GM18517 (cell line): ENCODE data around the gene PCBP2.
"Not testable (repeated sequence)": the region's sequence is repeated elsewhere in the genome, so short reads cannot be mapped to it uniquely, and the experiment has no call there.

Source experiments
- ATAC-seq: cut with Tn5 transposase; IDR thresholded peaks from one replicate; pipeline ENCODE4 v1.9.1; 2021; ENCODE audit warnings: mild to moderate bottlenecking, moderate library complexity; ENCODE audit not compliant: unreplicated experiment

Gene PCBP2

DNA sequence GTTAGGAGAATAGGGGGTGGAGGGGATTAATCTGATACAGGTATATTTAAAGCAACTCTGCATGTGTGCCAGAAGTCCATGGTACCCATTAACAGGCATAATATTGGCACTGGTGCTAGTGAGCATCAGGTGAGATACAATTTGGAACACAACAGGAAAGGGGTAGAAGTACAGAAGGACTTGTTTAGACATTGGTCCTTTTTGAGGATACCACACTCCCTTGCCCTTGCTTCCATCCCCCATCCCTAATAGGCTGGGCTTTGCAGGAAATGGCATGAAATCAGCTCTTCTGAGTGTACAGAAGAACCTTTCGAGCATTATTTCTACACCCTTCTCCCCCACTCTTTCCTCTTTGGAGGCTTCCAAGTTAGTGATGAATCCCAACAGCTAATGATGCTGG, 16.4 kb downstream of the PCBP2 start:
- ATAC-seq, result no peak

DNA sequence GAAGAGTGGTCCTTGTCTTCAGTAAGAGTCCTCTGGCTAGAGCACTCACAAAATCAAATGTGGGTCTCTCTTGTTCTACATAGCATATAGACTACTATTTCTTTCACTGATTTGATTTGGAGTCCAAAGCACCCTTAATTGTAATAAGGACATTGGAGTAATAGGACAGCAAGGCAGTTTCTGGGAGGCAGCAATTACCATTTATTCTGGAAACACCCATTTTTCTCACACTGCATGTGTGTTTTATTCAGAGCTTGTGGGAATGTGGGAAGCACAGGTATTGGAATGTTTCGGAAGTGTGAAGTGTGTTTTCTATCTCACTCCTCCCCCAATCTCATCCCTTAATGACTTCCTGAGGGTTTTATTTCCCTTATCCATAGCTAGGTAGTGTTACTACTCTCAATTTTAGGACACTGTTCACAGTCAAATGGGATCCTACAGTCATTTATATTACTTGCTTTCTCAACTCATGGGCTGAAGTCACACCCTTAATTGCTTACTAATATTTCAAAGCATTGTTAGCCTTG, 20.2 kb downstream of the PCBP2 start:
- ATAC-seq, result no peak

DNA sequence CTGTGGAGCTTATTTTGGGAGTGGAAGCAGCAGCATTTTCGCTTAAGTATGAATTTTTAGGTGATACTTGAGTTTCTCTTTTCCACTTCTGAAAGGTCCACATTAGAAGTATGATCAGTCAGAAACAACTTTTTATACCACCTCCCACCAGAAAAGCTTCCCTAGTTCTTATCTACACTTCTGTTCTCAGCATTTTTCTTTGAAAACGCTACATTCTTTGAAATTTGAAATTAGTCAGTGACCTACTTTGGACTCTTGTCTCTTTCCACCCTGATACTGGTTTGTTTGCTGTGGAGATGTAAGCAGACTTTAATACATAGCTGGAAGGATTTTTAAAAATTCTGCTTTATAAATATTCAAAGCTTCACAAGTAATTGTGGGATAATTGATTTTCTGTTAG, 22.2 kb downstream of the PCBP2 start:
- no peak for ATAC-seq

DNA sequence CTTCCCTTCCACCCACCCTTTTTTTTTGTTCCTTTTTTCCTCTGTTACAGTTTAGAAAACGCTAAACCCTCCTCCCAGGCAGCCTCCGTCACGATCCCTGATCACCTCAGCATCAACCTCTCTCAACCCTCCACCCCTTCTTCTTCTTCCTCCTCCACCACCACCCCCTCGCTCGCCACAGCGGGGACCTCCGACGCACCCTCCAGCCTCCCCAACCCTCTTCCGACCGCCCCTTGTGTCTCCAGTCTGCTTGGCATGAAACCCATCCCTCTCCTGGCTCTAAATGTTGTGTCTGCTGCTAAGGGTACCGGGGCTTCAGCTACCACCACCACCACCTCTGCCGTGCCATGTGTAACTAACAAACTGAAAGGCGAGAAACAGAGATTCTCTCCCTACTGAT, 22.9 kb downstream of the PCBP2 start:
- ATAC-seq, result no peak

DNA sequence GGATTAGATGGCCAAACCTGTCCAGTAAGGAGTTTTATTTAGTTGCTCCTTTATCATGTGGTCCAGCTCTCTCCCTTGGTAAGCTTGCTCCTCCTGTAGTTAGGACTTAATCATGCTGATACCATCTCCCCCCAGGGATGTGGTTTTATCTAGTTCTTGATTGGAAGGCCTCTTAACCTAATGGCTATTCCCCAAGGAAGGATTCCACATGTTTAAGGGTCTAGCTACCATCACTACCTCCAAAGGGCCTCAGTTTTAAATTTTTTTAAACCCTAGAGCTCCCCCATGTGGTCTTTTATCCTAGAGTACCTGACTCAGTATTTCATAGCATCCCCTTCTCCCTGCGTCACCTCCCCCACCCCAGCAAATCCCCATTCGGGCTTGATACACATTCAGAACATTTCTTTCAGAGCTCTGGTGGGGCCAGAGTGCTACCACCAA, 24.9 kb downstream of the PCBP2 start:
- ATAC-seq, result no peak

DNA sequence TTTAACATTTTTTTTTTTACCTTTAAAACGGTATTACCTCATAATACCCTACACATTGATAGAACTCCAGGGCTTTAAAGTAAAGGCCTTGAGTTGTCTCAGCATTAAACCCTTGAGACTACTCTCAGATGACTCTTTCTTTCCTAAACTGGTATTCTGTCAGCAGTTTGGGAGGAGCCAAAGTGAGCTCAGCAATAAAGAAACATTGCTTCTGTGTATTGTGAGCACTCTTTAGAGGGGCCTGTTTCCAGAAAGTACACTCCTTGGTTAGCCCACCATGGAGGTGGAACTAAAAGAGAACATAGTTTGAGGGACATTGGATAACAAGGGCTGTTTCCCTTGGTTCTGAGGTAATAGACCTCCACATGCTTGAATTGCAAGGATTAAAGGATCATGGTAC, 27.0 kb downstream of the PCBP2 start:
- no peak for ATAC-seq

DNA sequence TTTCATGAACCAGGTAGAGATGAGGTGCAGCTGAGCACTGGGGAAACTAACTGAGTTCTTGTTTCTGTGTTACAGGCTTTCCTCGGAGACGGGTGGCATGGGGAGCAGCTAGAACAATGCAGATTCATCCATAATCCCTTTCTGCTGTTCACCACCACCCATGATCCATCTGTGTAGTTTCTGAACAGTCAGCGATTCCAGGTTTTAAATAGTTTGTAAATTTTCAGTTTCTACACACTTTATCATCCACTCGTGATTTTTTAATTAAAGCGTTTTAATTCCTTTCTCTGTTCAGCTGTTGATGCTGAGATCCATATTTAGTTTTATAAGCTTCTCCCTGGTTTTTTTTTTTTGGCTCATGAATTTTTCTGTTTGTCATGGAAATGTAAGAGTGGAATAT, 27.4 kb downstream of the PCBP2 start:
- no peak for ATAC-seq

DNA sequence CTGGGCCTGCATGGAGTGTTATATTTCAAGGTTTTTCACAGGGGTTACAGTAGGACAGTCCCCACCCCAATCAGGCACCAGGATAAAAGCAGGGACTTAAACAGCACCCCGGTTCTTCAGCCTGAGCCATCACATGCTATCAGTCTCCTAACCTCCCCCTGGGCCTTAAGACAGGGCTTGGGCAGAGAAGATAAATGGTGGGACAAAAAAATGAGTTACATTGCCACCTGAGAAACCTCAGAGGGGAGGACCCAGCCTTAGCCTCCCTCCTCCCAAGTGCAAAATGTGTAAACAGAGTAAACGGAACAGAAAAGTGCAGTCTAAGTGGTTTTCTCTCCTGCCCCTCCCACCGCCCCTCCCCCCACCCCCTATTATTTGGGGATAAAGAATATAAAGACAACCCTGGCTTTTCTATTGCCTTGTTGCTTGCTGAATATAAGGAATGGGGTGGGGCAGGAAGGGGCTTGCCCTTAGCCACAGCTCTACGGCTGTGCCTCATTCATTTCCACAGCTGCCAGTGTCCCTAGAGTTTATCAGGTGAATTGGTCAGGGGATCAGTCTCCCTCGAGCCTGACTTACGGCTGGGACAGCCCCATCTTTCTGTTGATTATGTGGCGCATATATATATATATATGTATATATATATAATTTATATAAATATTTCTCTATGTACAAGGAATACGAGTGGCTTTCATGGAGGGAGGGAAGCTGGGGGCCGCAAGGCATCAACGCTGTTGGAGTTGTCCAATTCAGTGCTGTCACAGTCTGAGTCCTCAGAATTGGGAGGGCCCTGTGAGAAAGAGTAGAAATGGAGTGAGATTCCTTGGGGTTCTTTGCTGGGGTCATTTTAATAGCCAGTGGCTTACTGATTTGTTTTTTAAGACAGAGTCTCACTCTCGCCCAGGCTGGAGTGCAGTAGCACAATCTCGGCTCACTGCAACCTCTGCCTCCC, 28.9 kb downstream of the PCBP2 start:
- no peak for ATAC-seq

DNA sequence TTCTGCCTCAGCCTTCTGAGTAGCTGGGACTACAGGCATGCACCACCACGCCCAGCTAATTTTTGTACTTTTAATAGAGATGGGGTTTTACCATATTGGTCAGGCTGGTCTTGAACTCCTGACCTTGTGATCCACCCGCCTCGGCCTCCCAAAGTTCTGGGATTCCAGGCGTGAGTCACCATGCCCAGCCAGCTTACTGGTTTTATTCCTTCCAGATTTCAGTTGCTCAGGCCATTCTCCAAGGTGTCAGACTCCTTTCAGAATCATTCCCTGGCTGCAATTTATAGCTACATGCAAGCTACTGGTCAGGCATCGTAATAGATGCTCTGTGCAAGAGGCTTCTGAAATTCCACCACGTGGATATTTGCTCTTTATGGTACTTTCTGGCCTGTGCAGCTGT, 29.6 kb downstream of the PCBP2 start:
- not testable (repeated sequence) for ATAC-seq

DNA sequence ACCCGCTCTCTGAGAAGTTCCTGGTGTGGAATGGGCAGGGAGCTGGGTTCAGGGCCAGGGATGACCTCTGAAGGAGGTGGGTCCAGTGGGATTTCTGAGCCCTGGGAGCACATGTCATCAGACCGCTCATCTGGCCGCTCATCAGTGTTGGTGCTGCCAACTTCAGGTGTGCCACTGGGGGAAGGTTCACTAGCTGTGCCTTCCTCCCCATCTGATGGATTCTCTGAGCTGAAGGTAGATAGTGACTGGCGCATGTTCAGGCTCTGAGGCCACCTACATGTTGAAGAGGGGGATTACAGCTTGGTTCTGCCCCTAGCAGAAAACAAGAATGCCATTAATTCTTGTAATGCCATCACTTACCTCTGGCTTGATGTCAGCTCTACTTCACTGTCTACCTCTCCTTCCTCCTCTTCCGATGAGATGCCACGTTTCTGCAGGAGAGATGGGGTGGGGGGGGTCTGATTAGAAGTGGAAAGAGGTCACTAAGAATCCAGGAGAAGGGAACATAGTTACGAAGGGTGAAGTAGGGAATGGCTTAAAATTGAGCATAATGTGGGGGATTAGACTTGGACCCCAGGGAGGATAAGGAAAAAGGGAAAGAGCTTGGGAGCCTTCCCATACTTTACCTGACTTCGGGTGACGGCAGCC, 30.2 kb downstream of the PCBP2 start:
- no peak for ATAC-seq

DNA sequence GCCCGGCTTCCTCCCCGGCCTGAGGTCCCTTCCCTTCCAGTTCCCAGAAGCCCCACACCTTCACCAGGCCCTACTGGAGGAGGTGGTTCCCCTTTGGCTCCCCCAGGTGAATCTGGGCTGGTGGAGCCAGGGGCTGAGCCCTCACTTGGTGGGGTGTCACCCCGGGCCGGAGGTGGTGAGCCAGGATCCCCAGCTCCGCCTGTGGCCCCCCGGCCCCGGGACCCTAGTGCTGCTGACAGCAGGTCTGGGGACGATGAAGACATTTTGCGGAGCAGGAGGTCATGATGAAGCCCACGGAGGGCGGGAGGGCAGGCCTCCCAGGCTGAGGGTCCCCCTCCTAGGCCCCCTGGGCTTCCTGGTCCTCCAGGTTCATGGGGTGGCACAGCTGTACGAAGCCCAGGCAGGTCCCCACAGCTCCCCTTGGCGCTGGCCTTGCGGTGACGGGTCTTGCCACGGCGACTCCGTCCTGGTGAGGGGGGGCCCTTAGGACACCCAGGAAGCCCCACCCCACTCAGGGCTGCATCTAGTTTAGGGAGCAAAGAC, 30.8 kb downstream of the PCBP2 start:
- no peak for ATAC-seq

DNA sequence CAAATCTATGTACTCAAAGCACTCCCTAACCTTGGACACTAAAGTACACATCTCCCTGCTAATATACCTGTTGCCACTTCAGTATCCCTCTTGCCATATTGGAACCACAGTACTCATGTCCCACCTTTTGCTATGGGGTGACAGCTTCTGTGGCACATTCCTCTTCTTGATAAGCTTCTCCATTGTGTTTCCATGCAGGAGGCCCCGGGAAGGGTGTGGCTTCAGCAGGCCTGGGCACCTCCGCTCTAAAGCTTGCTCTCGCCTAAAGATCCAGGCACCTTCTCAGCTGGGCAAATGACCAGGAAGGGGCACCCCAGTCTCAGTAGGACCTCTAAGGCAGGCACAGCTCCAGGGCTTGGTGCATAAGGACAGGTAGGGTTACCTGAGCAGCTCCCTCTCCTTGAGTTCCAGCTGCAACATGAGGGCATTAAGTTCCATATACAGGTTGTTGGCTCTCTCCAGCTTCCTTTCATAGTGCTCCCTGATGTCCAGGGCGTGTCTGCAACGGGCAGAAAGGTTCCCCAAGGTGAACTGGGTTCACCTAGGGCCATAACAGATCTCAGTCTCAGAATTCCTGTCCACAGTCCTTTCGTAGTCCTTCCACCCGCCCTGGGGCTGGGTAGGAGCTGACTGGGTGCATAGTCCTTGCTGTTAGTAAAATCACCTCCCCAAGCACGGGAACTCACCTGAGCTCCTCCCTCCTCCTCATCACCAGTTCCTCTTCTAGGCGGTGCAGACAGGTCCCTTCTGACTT, 31.5 kb downstream of the PCBP2 start:
- ATAC-seq, result no peak

DNA sequence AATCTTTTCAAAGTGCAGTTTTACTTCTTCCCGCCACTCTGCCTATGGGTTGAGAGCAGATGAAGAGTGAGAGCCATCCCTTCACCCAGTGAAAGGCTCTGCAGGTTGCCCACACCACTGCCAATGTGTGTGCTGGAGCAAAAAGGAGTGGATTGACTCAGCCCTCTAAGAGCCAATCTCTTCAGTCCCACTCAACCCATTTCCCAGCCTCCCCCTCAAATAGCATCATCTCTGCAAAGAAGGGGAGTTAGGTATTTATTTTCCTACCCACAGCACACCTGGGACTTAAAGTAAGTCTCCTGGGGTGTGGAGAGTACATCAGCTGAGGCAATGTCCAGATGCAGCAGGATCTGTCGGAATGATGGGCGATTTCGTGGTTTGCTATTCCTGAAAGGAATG, 32.1 kb downstream of the PCBP2 start:
- no peak for ATAC-seq

DNA sequence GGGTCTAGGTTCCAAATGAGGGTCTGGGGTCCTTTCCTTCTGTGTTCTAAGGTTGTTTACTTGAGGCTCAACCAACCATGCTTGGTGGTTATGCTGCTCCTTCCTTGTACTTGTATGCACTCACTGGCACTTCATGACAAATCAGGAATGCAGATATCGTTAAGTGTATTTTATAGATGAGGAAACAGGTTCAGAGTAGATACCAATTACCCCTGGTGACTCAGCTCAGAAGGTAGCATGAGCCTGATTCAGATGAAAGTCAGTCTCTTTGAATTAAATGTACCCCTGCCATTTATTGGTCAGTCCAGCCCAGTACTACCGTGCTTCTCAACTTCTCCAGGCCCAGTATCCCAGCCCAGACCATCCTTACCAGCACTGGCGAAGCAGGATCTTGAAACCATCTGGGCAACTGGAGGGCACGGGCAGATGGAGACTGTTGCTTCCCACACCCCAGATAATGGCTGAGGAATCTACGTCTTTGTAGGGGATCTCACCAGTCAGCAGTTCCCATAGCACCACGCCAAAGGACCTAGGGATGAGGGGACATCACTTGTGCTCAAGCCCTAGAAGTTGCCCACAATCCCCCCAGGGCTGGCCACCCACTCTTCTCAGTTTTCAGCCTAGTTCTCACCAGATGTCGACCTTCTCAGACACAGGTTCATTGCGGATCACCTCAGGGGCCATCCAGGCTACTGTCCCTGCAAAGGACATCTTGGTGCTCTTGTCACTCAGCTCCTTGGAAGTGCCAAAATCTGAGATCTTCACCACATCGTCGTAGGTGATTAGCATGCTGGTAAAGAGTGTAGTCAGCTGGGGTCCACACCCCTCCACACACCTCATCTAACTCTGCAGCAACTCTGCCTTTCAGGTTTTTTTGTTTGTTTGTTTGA, 33.0 kb downstream of the PCBP2 start:
- no peak for ATAC-seq

DNA sequence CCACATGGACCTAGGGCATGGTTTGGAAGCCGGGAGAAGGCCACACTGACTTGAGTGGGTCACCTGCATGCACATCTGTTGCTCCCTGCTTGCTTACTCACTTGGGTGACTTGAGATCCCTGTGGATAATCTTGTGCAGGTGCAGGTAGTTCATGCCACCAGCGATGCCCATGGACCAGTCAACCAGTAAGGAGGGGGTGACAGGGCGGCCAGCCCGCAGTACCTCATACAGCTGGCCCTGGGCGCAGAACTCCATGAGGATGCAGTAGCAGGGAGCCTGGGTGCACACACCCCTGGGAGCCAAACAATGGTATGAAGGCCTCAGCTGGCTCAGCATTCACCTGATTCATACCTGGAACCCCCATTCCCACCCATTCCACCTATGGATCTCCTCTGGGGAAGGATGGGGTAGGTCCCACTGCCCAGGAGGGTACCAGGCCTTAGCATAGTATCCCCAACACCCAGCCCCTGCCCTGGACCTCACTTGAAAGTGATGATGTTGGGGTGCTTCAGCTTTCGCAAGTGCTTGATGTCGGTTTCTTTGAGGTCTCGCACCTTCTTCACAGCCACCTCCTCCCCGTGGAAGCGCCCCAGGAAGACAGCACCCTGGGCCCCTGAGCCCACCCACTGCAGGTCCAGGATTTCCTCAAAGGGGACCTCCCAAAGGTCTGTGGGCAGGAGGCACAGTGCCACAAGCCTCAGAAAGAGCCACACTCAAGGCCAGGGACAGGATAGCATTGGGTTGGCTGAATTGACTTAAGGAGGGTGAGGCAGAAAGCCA, 34.2 kb downstream of the PCBP2 start:
- ATAC-seq, result no peak

DNA sequence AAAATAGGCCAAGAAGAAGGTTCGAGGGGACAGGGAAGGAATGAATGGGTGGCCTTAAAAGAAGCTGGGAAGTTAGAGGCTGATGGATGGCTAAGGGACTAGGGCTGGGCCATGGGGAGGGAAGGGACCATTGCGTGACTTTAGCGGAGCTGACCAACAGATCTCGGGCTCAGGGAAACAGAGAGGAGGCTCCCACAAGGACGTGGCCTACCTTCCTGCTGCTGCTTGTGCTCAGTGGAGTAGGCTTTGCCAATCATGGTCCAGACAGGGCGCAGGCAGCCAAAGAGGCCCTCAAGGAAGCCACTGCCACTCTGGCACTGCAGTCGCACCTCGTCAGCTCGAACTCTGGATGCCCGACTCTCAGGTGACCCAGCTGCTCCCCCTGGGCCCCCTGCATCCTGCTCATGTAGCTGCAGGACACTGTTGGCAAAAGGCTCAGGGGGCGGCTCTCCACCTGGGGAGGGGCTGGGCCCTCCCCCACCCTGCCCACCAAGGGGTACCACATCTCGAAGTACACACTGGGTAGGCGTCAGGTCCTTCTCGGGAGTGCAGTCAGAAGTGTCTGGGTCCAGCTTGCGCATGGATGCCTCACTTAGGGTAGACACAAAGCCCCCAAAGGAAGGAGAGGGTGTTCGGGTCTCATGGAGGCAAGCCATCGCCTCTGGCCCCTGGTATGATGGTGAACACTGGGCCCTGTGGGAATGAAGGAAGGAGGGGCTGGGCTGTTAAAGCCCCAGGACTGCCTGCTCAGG, 35.0 kb downstream of the PCBP2 start:
- no peak for ATAC-seq

DNA sequence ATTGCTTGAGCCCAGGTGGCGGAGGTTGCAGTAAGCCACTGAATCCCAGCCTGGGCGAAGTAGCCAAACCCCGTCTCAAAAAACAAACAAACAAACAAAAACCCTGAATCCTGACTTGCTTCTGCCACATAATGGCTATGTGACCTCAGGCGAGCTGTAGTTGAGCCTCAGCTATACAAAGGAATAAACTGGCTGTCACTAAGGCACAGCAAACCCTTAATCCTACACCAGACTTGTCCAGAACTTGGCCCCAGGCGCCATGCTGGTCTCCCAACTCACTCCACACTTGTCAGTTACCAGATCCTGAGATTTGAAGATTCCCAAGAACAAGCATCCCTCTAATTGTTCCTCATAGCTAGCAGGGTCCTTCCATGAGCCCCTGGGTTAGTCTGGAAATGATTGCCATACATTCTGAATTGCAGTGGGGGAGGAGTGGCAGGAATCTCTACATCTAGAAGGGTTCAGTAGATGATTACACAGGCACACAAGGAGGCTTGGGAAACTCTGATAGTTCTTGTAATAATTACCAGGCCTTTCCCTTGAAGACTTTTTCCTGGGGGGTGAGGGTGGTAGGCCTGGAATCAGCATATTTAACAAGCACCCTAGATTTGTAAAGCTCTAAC, 37.5 kb downstream of the PCBP2 start:
- no peak for ATAC-seq

DNA sequence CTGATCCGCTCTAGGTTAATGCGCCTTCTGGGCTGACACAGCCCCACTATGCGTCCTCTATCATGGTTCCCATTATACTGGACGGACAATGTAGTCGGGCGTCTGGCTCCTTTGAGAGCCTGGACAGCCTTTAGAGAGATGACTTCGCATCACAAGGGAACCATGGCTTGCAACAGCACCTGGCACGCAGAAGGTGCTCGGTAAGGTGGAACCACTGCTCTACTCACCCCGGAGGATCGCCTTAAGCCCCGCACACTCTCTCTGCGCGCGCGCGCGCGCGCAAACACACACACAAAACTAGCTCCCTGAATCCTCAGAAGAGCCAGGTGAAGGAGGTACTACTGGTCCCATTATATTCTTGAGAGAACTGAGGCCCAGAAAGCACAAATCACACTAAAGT, 40.3 kb downstream of the PCBP2 start:
- ATAC-seq, result no peak
